Loucy (cell line): ENCODE measurements around the gene BARHL2.

Experiments used
- H2AFZ ChIP-seq: fragments of 200-600 bp; sonication (generic); 2 replicates; pipeline ENCODE4 v1.6.0; 2016; ENCODE audit warnings: antibody characterized with exemption, mild to moderate bottlenecking, low read length, moderate library complexity
- H3F3A ChIP-seq: fragments of 200-600 bp; 2 replicates; pipeline ENCODE4 v1.6.0; 2016; ENCODE audit warnings: antibody characterized with exemption, low read depth, mild to moderate bottlenecking
- H3K27me3 ChIP-seq: fragments of 200-600 bp; sonication (generic); 2 replicates; pipeline ENCODE4 v1.6.1; 2014; ENCODE audit warnings: low read length, mild to moderate bottlenecking; ENCODE audit not compliant: insufficient read depth, poor library complexity, severe bottlenecking
- H3K36me3 ChIP-seq: fragments of 200-600 bp; sonication (generic); 2 replicates; pipeline ENCODE4 v1.6.1; 2016; ENCODE audit warnings: low read length; ENCODE audit not compliant: insufficient read depth
- H3K4me1 ChIP-seq: fragments of 200-600 bp; sonication (generic); 2 replicates; pipeline ENCODE4 v1.5.1; 2014; ENCODE audit warnings: low read length, mild to moderate bottlenecking; ENCODE audit not compliant: insufficient read depth, poor library complexity, severe bottlenecking
- H3K4me2 ChIP-seq: fragments of 200-600 bp; sonication (generic); 2 replicates; pipeline ENCODE4 v1.6.0; 2014; ENCODE audit warnings: antibody characterized with exemption, low read length, low read depth, mild to moderate bottlenecking; ENCODE audit not compliant: poor library complexity, severe bottlenecking
- H3K4me3 ChIP-seq: fragments of 200-600 bp; sonication (generic); 2 replicates; pipeline ENCODE4 v1.5.1; 2014; ENCODE audit warnings: low read length, mild to moderate bottlenecking, mixed read lengths; ENCODE audit not compliant: poor library complexity, severe bottlenecking
- H3K79me2 ChIP-seq: fragments of 200-600 bp; sonication (generic); 2 replicates; pipeline ENCODE4 v1.6.1; 2014; ENCODE audit warnings: low read length; ENCODE audit not compliant: insufficient read depth
- H3K9ac ChIP-seq: fragments of 200-600 bp; sonication (generic); 2 replicates; pipeline ENCODE4 v1.6.0; 2014; ENCODE audit warnings: mild to moderate bottlenecking, low read depth, low read length, moderate library complexity; ENCODE audit not compliant: poor library complexity, severe bottlenecking
- H3K9me2 ChIP-seq: fragments of 200-600 bp; sonication (generic); replicated peaks from 2 replicates; pipeline ENCODE4 v1.6.1; 2016; ENCODE audit warnings: low read depth, low read length, mixed read lengths
- H3K9me3 ChIP-seq: fragments of 200-600 bp; sonication (generic); 2 replicates; pipeline ENCODE4 v1.6.1; 2014; ENCODE audit warnings: mild to moderate bottlenecking, antibody characterized with exemption, low read length, low read depth; ENCODE audit not compliant: insufficient read depth
- H4K20me1 ChIP-seq: fragments of 200-600 bp; sonication (generic); 2 replicates; pipeline ENCODE4 v1.6.0; 2014; ENCODE audit warnings: antibody characterized with exemption, low read length, mild to moderate bottlenecking; ENCODE audit not compliant: insufficient read depth, poor library complexity, severe bottlenecking
- EZH2phosphoT487 ChIP-seq: fragments of 200-600 bp; IDR thresholded peaks from 2 replicates; pipeline ENCODE4 v1.6.1; 2018; ENCODE audit warnings: antibody characterized with exemption, mild to moderate bottlenecking, moderate library complexity, borderline replicate concordance
- TF ChIP-seq, protein P1 (sequence below): fragments of 200-600 bp; sonication (generic); conservative IDR thresholded peaks from 2 replicates; pipeline ENCODE4 v1.5.1; 2014; ENCODE audit warnings: mild to moderate bottlenecking, antibody characterized with exemption, low read length

Gene BARHL2

DNA sequence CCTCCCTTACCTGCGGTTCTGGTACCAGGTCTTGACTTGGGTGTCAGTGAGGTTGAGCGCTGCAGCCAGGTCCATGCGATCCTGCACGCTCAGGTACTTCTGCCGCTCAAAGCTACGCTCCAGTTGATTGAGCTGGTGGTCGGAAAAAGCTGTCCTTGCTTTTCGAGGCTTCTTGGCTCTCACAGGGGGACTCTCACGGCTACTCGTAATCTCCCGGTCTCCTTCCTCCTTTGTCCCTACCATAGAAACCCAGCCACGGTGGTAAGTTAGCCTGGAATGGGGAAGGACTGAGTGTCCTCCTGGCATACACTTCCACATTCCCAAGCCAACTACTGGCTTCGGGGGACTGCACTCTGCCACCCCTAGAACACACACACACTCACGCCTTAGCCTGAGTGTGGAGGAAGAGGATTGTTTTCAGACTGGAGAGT, 2.6 kb downstream of the BARHL2 start:
- no peak overlapping the region for H3K4me3 ChIP-seq
- H2AFZ ChIP-seq: no peak overlapping the region
- H4K20me1 ChIP-seq: no peaks in the 10 kb centered on the region
- no peaks in the 10 kb centered on the region for H3K9me3 ChIP-seq
- no peaks in the 10 kb centered on the region for H3K9me2 ChIP-seq
- no peak overlapping the region for H3K4me2 ChIP-seq
- no peaks in the 10 kb centered on the region for H3K79me2 ChIP-seq
- H3K27me3 ChIP-seq: no peaks in the 10 kb centered on the region
- H3K36me3 ChIP-seq: no peaks in the 10 kb centered on the region
- no peak overlapping the region for H3K9ac ChIP-seq
- H3K4me1 ChIP-seq: no peaks in the 10 kb centered on the region
- TF ChIP-seq, protein P1, sequence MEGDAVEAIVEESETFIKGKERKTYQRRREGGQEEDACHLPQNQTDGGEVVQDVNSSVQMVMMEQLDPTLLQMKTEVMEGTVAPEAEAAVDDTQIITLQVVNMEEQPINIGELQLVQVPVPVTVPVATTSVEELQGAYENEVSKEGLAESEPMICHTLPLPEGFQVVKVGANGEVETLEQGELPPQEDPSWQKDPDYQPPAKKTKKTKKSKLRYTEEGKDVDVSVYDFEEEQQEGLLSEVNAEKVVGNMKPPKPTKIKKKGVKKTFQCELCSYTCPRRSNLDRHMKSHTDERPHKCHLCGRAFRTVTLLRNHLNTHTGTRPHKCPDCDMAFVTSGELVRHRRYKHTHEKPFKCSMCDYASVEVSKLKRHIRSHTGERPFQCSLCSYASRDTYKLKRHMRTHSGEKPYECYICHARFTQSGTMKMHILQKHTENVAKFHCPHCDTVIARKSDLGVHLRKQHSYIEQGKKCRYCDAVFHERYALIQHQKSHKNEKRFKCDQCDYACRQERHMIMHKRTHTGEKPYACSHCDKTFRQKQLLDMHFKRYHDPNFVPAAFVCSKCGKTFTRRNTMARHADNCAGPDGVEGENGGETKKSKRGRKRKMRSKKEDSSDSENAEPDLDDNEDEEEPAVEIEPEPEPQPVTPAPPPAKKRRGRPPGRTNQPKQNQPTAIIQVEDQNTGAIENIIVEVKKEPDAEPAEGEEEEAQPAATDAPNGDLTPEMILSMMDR: no peak
- no peak for TF ChIP-seq EZH2phosphoT487
- H3F3A ChIP-seq: no peaks in the 10 kb centered on the region

- Histone ChIP-seq H3K36me3 (no peaks in the 10 kb centered on the region), H3K27me3 (no peaks in the 10 kb centered on the region)
Measured at GRCh38 chr1:90713741-90714509, 3.2 kb downstream of the BARHL2 start.

GRCh38 chr1:90712915-90713730, 4.0 kb downstream of the BARHL2 start:
- no peak overlapping the region for H3K9ac ChIP-seq
- no peak overlapping the region for H3K4me2 ChIP-seq
- H3K27me3 ChIP-seq: peaks cover 2% of the 10 kb centered on the region
- no peaks in the 10 kb centered on the region for H3K9me3 ChIP-seq
- no peaks in the 10 kb centered on the region for H3F3A ChIP-seq
- no peak overlapping the region for H2AFZ ChIP-seq
- no peak overlapping the region for H3K4me3 ChIP-seq
- no peaks in the 10 kb centered on the region for H3K36me3 ChIP-seq
- no peaks in the 10 kb centered on the region for H3K79me2 ChIP-seq
- no peaks in the 10 kb centered on the region for H3K9me2 ChIP-seq
- TF ChIP-seq EZH2phosphoT487: no peak
- TF ChIP-seq, protein P1: no peak
- H3K4me1 ChIP-seq: no peaks in the 10 kb centered on the region
- no peaks in the 10 kb centered on the region for H4K20me1 ChIP-seq

More at GRCh38 chr1:90713741-90714509, 3.2 kb downstream of the BARHL2 start:
- no peak overlapping the region for H3K4me2 ChIP-seq
- no peaks in the 10 kb centered on the region for H3K79me2 ChIP-seq
- no peaks in the 10 kb centered on the region for H3K9me3 ChIP-seq
- no peak overlapping the region for H2AFZ ChIP-seq
- no peak overlapping the region for H3K4me3 ChIP-seq
- no peak overlapping the region for H3K9ac ChIP-seq
- no peaks in the 10 kb centered on the region for H4K20me1 ChIP-seq
- no peaks in the 10 kb centered on the region for H3F3A ChIP-seq
- TF ChIP-seq, protein P1: no peak
- TF ChIP-seq EZH2phosphoT487: no peak
- H3K4me1 ChIP-seq: no peaks in the 10 kb centered on the region
- H3K9me2 ChIP-seq: no peaks in the 10 kb centered on the region
